Measurements from ENCODE around the gene TOMM70. TPM values are rescaled to one million over a fixed set of nuclear protein-coding genes. Genes with fewer than 3 reads are reported as not detected.

Gene TOMM70
- total and polyA plus RNA-seq, 3 experiments from 2014 or later: 21.7 to 64.5 (median 63.5) TPM

DNA sequence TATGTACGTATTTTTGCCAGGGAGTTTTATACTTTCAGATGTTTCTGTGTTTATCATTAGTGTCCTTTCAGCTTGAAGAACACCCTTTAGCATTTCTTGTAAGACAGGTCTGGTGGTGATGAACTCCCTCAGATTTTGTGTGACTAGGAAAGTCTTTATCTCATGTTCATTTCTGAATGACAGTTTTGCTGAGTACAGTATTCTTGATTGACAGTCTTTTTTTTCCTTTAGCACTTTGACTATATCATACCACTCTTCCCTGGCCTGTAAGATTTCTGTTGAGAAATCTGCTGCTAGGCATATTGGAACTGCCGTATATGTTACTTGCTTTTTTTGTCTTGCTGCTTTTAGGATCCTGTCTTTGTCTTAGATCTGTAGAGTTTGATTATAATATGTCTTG, 6.3 kb upstream of the TOMM70 start:
- POLR2A ChIA-PET: no interaction called here
- H3K27ac ChIP-seq (ENCODE audit: low read depth, low read length): no peak overlapping the region
- CTCF ChIA-PET: interaction anchor here (0.8 kb wide), 1 partner anchor 73 kb away, joined by 3 read pairs; the partner anchor contains the start of gene NIT2

DNA sequence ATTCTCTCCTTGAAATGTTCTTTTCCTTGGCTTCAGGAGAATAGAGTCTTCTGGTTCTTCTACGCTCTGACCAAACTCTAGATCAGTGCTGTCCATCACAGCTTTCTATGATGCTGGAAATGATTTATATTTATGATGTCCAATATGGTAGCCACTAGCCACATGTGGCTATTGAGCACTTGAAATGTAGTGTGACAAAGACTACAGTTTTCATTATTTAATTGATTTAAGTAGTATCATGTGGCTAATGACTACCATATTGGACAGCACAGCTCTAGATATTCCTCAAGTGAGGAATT, 3.3 kb upstream of the TOMM70 start:
- Histone ChIP-seq H3K9me3 (ENCODE audit: low read length) (no peaks in the 10 kb centered on the region), H3K4me1 (ENCODE audit: insufficient read depth, low read length) (peaks cover 36% of the 10 kb centered on the region), H3K27ac (ENCODE audit: low read depth, low read length) (no peak overlapping the region), H3K4me3 (ENCODE audit: low read length) (no peak overlapping the region), H3K27me3 (ENCODE audit: insufficient read depth, low read length, poor library complexity, severe bottlenecking) (no peaks in the 10 kb centered on the region), H3K36me3 (ENCODE audit: insufficient read depth, low read length) (no peaks in the 10 kb centered on the region)
- DNase-seq: no peak
- no peaks in the 10 kb centered on the region for H3K27me3 Mint-ChIP-seq
- peak overlapping the region in 1 of 7 donors; percentile 51 for H3K4me3 Mint-ChIP-seq
- peaks cover 6 to 12% (median 10%) of the 10 kb centered on the region in 5 donors for H3K9me3 Mint-ChIP-seq
- H3K36me3 Mint-ChIP-seq: peaks cover 6 to 17% (median 13%) of the 10 kb centered on the region in 3 donors
- H3K4me1 Mint-ChIP-seq: peaks cover 33 to 54% (median 49%) of the 10 kb centered on the region in 3 donors
- ChIA-PET CTCF (no interaction called here), POLR2A (no interaction called here)
- peak overlapping the region in 1 of 8 donors; percentile 59 for H3K27ac Mint-ChIP-seq

More for the DNA sequence above, 6.3 kb upstream of the TOMM70 start:
- H3K36me3 ChIP-seq (ENCODE audit: insufficient read depth, low read length): no peaks in the 10 kb centered on the region
- Mint-ChIP-seq H3K4me1 (peaks cover 14 to 33% (median 31%) of the 10 kb centered on the region in 3 donors), H3K9me3 (peaks cover 8 to 16% (median 14%) of the 10 kb centered on the region in 5 donors), H3K27me3 (no peaks in the 10 kb centered on the region), H3K27ac (peak overlapping the region in 1 of 8 donors; percentile 32), H3K4me3 (peak overlapping the region in 1 of 7 donors; percentile 45), H3K36me3 (peaks cover 5 to 31% (median 12%) of the 10 kb centered on the region in 3 donors)
- no peak for DNase-seq
- H3K4me3 ChIP-seq (ENCODE audit: low read length): no peak overlapping the region
- H3K4me1 ChIP-seq (ENCODE audit: insufficient read depth, low read length): peaks cover 22% of the 10 kb centered on the region
- H3K9me3 ChIP-seq (ENCODE audit: low read length): no peaks in the 10 kb centered on the region
- no peaks in the 10 kb centered on the region for H3K27me3 ChIP-seq (ENCODE audit: insufficient read depth, low read length, poor library complexity, severe bottlenecking)

DNA sequence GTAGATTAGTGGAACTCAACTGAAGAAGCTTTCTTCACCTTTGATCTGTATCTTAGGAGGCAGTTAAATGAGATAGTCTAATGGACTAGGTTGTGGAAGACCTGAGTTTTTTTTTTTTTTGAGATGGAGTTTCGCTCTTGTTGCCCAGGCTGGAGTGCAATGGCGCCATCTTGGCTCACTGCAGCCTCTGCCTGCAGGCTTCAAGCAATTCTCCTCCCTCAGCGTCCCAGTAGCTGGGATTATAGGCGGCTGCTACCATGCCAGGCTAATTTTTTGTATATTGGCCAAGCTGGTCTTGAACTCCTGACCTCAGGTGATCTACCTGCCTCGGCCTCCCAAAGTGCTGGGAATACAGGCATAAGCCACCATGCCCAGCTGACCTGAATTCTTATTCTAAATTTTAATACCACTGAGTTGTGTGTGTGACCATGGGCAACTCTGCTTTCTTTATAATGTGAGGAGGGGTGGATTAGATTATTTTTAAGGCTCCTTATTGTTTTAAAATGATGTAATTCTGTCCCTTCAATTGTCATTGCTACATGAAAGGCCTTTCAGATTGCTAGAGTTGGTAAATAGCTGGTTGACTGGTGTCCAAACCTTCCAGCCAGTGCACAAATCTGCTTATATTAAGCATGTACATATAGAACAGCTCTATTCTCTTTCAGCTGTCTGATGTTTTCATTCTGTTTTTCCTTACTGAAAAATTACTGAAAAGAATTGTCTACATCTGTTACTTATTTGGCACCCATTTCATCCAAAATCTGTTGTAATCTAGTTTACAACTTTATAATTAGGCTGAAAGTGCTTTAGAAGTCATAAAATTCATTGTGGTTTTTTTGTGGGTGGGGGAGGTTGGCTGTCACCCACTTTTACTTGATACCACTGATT, 2.7 kb upstream of the TOMM70 start:
- H3K4me3 Mint-ChIP-seq: peak overlapping the region in 3 of 7 donors; percentile 8 to 96 (median 36)
- no peak for DNase-seq
- CTCF ChIA-PET: no interaction called here

DNA sequence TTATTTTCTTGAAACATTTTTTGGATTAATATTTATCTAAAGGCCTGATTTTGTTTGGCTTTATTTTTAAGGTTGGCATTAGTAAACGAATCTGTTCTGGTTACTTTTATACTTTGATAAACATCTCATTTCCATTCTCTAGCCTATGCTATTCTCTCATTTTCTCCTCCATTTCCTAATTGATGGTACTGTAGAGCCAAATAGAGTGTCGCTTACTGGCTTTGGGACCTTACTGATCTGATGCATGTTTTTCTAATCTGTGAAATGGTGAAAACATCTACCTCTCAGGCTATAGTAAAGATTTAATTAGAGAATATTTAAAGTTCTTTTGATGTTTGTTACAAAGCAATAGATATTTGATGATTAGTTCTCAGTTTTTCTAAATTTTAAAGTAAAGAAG, 2.0 kb upstream of the TOMM70 start:
- no peaks in the 10 kb centered on the region for H3K9me3 ChIP-seq (ENCODE audit: low read length)
- peak overlapping the region; percentile 95 to 100 (median 96) for H3K4me3 Mint-ChIP-seq
- DNase-seq: no peak
- H3K27me3 Mint-ChIP-seq: no peaks in the 10 kb centered on the region
- peak overlapping the region; percentile 87 for H3K27ac ChIP-seq (ENCODE audit: low read depth, low read length)
- ChIA-PET POLR2A (no interaction called here), CTCF (interaction anchor here (1.4 kb wide), 1 partner anchor 22 kb away, joined by 3 read pairs; no protein-coding TSS in a partner anchor)
- H3K36me3 ChIP-seq (ENCODE audit: insufficient read depth, low read length): no peaks in the 10 kb centered on the region
- H3K4me1 Mint-ChIP-seq: peaks cover 43 to 66% (median 58%) of the 10 kb centered on the region in 3 donors
- H3K4me1 ChIP-seq (ENCODE audit: insufficient read depth, low read length): peaks cover 41% of the 10 kb centered on the region
- peak overlapping the region in 6 of 8 donors; percentile 32 to 99 (median 94) for H3K27ac Mint-ChIP-seq
- H3K27me3 ChIP-seq (ENCODE audit: insufficient read depth, low read length, poor library complexity, severe bottlenecking): no peaks in the 10 kb centered on the region
- peaks cover 6 to 18% (median 11%) of the 10 kb centered on the region in 3 donors for H3K36me3 Mint-ChIP-seq
- no peak overlapping the region for H3K4me3 ChIP-seq (ENCODE audit: low read length)
- peaks cover 6 to 11% (median 7%) of the 10 kb centered on the region in 5 donors for H3K9me3 Mint-ChIP-seq

More for the DNA sequence above, 2.7 kb upstream of the TOMM70 start:
- Histone ChIP-seq H3K4me1 (ENCODE audit: insufficient read depth, low read length) (peaks cover 40% of the 10 kb centered on the region), H3K36me3 (ENCODE audit: insufficient read depth, low read length) (no peaks in the 10 kb centered on the region), H3K27ac (ENCODE audit: low read depth, low read length) (no peak overlapping the region), H3K9me3 (ENCODE audit: low read length) (no peaks in the 10 kb centered on the region), H3K4me3 (ENCODE audit: low read length) (no peak overlapping the region), H3K27me3 (ENCODE audit: insufficient read depth, low read length, poor library complexity, severe bottlenecking) (no peaks in the 10 kb centered on the region)
- Mint-ChIP-seq H3K36me3 (peaks cover 6 to 17% (median 13%) of the 10 kb centered on the region in 3 donors), H3K9me3 (peaks cover 6 to 12% (median 10%) of the 10 kb centered on the region in 5 donors), H3K27me3 (no peaks in the 10 kb centered on the region), H3K4me1 (peaks cover 38 to 60% (median 54%) of the 10 kb centered on the region in 3 donors), H3K27ac (no peak overlapping the region)
- POLR2A ChIA-PET: no interaction called here

DNA sequence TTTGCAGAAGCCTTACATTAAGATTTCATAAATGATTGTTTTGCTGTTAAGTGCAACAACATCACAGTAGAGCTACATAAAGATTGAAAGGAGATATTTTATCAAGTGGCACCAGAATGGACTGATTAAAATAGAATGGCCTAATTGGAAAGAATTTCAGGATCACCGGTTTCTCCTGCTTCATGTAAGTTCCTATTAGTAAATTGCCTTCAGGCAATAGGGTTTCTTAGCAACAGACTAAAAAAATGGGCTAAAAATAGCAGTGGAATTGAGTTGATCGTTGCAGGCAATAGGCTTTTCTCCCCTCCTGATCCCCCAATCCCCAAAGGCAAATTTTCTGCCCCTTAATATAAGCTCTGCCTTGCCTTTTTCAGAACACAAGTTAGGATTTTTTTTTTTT, 1.4 kb upstream of the TOMM70 start:
- POLR2A ChIA-PET: interaction anchor here (1.4 to 1.5 kb wide), 2 partner anchors 10 to 309 kb away, joined by 3 to 6 read pairs; no protein-coding TSS in a partner anchor
- Mint-ChIP-seq H3K4me1 (peaks cover 46 to 71% (median 61%) of the 10 kb centered on the region in 3 donors), H3K9me3 (peaks cover 0 to 5% (median 1%) of the 10 kb centered on the region in 5 donors)

DNA sequence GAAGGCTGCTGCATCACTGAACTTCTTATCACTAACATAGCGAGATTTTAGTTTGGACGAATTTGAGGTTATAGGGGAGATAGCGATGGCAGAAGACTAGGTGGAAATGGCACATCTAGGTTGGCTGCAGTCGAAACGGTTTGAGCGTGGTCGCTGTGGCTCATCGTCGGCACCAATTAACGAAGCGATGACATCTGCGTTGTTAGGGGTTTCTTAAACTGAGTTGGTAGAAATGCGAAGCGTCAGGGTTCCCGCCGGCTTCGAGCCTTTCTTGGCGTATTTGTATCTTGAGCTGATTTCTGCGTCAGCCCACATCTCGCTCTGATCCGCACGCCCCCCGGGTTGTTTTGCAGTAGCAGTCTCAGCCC, 769 bp upstream of the TOMM70 start:
- Mint-ChIP-seq H3K36me3 (peaks cover 0 to 19% (median 2%) of the 10 kb centered on the region in 3 donors), H3K27me3 (no peaks in the 10 kb centered on the region), H3K4me3 (peak overlapping the region; percentile 95 to 100 (median 96)), H3K9me3 (no peaks in the 10 kb centered on the region), H3K27ac (peak overlapping the region; percentile 90 to 99 (median 96)), H3K4me1 (peaks cover 51 to 77% (median 67%) of the 10 kb centered on the region in 3 donors)
- peak in 3 of 5 donors; percentile 35 to 73 (median 45) for DNase-seq
- POLR2A ChIA-PET: interaction anchor here (0.7 to 1.5 kb wide), 4 partner anchors 10 to 1500 kb away, joined by 3 to 10 read pairs (median 4); partner anchors contain the start of genes DCBLD2 and TBC1D23
- Histone ChIP-seq H3K4me3 (ENCODE audit: low read length) (peak overlapping the region; percentile 90), H3K4me1 (ENCODE audit: insufficient read depth, low read length) (peaks cover 41% of the 10 kb centered on the region), H3K27me3 (ENCODE audit: insufficient read depth, low read length, poor library complexity, severe bottlenecking) (no peaks in the 10 kb centered on the region), H3K36me3 (ENCODE audit: insufficient read depth, low read length) (no peaks in the 10 kb centered on the region), H3K9me3 (ENCODE audit: low read length) (no peaks in the 10 kb centered on the region), H3K27ac (ENCODE audit: low read depth, low read length) (peak overlapping the region; percentile 87)
- CTCF ChIA-PET: interaction anchor here (0.7 to 1.4 kb wide), 4 partner anchors 9 to 190 kb away, joined by 3 to 4 read pairs (median 3); no protein-coding TSS in a partner anchor

More for the DNA sequence above, 1.4 kb upstream of the TOMM70 start:
- Mint-ChIP-seq H3K36me3 (peaks cover 2 to 17% (median 4%) of the 10 kb centered on the region in 3 donors), H3K27ac (peak overlapping the region; percentile 90 to 99 (median 96)), H3K4me3 (peak overlapping the region; percentile 95 to 100 (median 96)), H3K27me3 (no peaks in the 10 kb centered on the region)
- Histone ChIP-seq H3K27ac (ENCODE audit: low read depth, low read length) (peak overlapping the region; percentile 87), H3K9me3 (ENCODE audit: low read length) (no peaks in the 10 kb centered on the region), H3K4me3 (ENCODE audit: low read length) (peak overlapping the region; percentile 90), H3K36me3 (ENCODE audit: insufficient read depth, low read length) (no peaks in the 10 kb centered on the region), H3K27me3 (ENCODE audit: insufficient read depth, low read length, poor library complexity, severe bottlenecking) (no peaks in the 10 kb centered on the region), H3K4me1 (ENCODE audit: insufficient read depth, low read length) (peaks cover 41% of the 10 kb centered on the region)
- CTCF ChIA-PET: interaction anchor here (1.4 kb wide), 1 partner anchor 21 kb away, joined by 3 read pairs; no protein-coding TSS in a partner anchor
- DNase-seq: no peak

DNA sequence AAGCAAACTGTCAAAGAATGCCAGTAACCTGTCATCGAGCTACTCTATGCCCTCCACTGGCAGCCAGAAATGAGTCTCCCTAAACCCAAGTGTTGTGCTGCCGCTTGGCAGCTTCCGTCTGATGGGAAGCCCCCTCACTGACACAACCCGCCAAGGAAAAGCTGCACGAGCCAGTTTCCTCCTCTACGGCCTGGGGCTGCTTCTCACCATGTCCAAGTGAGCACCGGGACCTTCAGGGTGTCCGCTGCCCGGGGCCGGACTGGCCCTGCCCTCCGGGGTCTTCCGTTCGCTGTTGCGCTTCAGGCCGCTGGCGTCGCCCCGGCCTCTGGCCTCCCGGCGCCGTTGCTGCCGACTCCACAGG, 490 bp downstream of the TOMM70 start:
- CTCF ChIA-PET: interaction anchor here (1.2 kb wide), 1 partner anchor 191 kb away, joined by 3 read pairs; no protein-coding TSS in a partner anchor
- H3K4me3 Mint-ChIP-seq: peak overlapping the region; percentile 95 to 100 (median 96)
- Histone ChIP-seq H3K27ac (ENCODE audit: low read depth, low read length) (peak overlapping the region; percentile 87), H3K4me3 (ENCODE audit: low read length) (peak overlapping the region; percentile 90), H3K27me3 (ENCODE audit: insufficient read depth, low read length, poor library complexity, severe bottlenecking) (no peaks in the 10 kb centered on the region), H3K4me1 (ENCODE audit: insufficient read depth, low read length) (peaks cover 41% of the 10 kb centered on the region), H3K36me3 (ENCODE audit: insufficient read depth, low read length) (no peaks in the 10 kb centered on the region), H3K9me3 (ENCODE audit: low read length) (no peaks in the 10 kb centered on the region)
- POLR2A ChIA-PET: interaction anchor here (1.4 kb wide), 1 partner anchor 139 kb away, joined by 10 read pairs; the partner anchor contains the start of gene TBC1D23
- H3K36me3 Mint-ChIP-seq: peaks cover 0 to 19% (median 2%) of the 10 kb centered on the region in 3 donors
- peaks cover 59 to 83% (median 74%) of the 10 kb centered on the region in 3 donors for H3K4me1 Mint-ChIP-seq
- H3K27me3 Mint-ChIP-seq: no peaks in the 10 kb centered on the region
- peak overlapping the region; percentile 84 to 99 (median 92) for H3K27ac Mint-ChIP-seq
- peak in 4 of 5 donors; percentile 23 to 72 (median 33) for DNase-seq
- no peaks in the 10 kb centered on the region for H3K9me3 Mint-ChIP-seq
